Right kidney (tissue), 9 donors: ENCODE data around the gene MIR17HG.
"Not testable (repeated sequence)": the region's sequence is repeated elsewhere in the genome, so short reads cannot be mapped to it uniquely, and the experiment has no call there.

Experiments
- DNase-seq: peaks from one replicate; pipeline ENCODE4 v3.0.0-alpha.2; 2016
- long read RNA-seq, 8 donors: transcript quantifications; one replicate each; lab custom pipeline, GENCODE V29; 2026

MIR17HG gene
- long read RNA-seq, donor 1: 0 reads
- long read RNA-seq, donor 2: 0 reads
- long read RNA-seq, donor 3: 0 reads
- long read RNA-seq, donor 4: 0 reads
- long read RNA-seq, donor 5: 0 reads
- long read RNA-seq, donor 6: 0 reads
- long read RNA-seq, donor 7, partial matches to known transcripts: 5 of 5 reads
- long read RNA-seq, donor 7, other reads (novel, unspliced or antisense): 0 of 5 reads
- long read RNA-seq, donor 8: 0 reads

DNA sequence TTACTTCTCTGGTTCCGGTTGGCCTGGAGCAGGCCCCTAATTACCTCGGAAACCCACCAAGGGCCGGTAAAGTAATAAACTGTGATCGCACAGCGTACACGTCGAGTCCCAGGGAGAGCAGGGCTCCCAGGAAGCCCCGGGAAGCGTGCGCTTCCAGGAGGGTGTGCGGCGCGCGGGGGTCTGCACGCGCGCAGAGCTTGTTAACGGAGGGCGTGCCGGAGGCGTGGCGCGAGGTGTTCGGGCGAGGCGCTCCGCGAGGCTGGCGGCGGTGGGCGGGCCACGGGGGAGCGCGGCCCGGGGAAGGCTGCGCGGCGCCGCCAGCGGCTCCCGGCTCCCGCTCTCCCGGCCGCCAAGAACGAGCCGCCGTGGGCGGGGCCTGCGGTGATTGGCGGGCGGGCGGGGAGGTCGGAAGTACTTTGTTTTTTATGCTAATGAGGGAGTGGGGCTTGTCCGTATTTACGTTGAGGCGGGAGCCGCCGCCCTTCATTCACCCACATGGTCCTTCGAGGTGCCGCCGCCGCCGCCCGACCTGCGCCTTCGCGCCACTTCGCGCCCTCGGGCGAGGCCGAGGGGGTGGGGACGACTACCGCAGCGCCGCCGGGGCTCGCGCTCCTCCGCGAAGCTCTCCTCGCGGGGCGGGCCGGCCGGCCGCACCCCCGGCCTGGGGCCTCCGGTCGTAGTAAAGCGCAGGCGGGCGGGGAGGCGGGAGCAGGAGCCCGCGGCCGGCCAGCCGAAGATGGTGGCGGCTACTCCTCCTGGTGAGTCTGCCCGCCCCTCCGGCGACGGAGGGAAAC is at the start of gene MIR17HG:
Gene MIR17HG (plus strand): TSS at position 486 of the 794 bp plus-strand sequence.
- DNase-seq: peak; percentile 87

DNA sequence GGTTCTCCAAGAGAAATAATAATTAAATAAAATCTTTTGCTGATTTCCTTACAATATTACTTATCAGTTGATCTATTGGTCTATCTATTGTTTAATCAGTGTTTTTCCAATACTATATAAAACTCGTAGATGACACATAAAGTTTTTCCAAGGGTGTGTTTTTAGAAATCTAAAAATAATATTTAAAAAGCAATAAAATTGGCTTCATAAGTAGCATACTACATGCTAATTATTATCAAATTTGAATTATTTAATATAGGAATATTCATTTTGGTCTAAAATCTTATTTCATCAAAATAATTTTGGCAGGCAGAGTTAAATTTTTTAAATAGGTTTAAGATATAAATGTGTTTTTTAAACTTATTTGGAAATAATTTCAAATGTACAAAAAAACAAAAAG is 49.4 kb upstream of the MIR17HG start:
- no peak for DNase-seq

DNA sequence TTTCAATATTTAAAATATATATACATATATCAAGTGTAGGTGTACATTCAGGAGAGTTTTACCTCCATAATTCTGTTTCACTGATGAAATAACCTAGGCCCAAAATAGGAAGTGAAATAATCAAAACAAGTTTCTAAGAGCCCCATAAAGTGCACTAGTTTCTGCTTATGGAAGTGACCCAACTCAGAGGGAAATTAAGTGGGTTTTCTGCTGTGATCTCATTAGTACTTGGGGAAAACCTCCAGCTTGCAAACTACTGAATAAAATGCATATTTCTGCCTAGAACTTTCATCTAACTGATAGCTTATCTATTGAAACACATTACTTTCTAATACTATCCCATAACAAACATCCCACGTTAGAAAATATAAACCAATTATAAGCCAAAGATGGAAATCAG is 45.4 kb upstream of the MIR17HG start:
- no peak for DNase-seq

DNA sequence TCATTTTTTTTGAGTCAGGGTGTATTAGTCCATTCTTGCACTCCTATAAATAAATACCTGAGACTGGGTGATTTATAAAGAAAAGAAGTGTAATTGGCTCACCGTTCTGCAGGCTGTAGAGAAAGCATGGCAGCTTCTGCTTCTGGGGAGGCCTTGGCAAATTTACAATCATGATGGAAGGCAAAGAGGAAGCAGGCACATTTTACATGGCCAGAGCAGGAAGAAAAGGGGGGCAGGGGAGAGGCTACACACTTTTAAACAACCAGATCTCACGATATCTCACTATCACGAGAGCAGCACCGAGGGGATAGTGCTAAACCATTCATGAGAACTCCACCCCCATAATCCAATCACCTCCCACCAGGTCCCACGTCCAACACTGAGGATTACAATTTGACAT is 44.5 kb upstream of the MIR17HG start:
- no peak for DNase-seq

DNA sequence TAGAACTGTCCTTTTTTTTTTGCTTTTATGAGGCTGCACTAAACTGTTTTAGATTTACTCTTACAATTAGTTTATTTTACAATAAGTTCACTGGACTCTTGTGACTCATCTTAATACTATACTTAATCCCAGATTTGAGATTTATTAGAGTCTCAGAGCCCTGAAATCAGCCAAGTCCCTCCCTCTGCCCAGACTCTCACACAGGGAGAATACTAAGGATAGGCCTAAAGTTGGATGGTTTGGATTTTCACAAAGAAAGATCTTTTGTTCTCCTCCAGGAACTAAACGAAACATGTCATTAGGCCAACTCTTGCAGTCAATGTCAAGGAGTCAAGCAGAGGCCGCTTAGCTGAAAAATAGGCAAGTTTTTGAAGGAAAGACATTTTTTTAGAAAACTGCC is 42.7 kb upstream of the MIR17HG start:
- DNase-seq: no peak

DNA sequence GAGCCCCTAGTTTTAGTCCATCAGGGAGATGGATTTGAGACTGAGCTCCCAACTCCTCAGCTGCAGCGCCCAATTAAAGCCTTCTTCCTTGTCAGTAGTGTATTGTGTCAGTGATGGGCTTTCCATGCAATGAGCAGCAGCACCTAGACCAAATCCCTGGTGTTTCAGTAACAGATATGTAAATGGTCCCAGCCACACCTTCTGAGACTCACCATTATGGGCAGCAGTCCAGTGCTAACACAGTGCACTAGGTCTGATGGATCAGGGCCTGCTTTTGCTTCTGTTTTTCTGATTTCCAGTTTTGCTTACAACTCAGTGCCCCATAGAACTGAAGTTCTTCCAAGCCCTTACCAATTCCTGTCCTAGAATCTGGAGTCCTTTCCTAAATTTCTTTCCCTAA is 41.8 kb upstream of the MIR17HG start:
- no peak for DNase-seq

DNA sequence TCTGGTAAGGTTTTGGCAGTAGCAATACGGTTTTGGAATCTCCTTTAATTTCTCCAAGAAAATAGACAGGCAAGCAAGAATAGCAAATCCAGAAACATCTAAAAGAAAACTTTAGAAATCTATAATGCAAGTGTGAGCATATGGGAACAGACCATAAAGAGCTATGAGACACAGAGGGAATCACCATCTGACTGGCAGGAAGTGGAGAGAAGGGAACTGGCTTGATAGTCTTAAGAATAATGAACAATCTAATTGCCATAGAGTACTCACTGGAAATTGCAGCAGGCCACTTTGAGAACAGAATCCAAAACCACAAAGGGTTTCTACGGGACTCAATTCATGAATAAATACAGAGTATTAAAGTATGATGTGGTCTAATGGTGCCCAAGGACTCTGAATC is 39.6 kb upstream of the MIR17HG start:
- no peak for DNase-seq

DNA sequence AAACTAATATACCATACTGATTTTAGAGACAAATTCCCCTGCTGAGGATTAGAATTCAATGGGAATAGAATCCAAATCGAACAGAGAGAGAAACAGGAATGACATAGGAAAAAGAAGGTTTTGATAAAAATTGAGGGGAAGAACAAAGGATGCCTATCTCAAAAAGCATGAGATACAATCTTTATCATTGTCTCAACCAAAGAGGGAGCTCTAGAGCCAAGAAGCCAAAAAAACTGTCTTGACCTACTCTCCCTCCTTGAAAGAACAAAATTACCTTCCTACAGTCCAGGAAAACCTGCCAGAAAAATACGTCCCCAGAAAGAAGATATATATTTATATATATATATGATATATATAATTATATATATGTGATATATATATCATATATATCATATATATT is 39.2 kb upstream of the MIR17HG start:
- no peak for DNase-seq

DNA sequence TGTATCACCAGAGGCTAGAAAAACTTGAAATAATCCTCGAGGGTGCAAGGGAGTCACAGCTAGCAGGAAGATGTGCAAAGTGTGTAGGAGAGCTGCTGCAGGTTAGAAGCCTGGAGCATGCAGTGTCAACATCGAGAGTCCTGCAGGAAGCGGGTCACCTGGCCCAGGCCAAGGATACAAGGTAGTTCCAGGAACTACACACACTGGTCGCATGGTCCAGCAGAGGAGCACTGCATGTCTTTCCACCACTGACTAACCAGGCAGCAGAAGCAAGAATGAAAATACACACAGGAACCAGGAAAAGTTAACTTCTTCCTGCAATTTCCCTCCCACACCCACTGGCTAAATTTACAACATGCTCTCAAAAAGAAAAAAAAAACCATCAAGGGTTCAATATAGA is 36.0 kb upstream of the MIR17HG start:
- no peak for DNase-seq

DNA sequence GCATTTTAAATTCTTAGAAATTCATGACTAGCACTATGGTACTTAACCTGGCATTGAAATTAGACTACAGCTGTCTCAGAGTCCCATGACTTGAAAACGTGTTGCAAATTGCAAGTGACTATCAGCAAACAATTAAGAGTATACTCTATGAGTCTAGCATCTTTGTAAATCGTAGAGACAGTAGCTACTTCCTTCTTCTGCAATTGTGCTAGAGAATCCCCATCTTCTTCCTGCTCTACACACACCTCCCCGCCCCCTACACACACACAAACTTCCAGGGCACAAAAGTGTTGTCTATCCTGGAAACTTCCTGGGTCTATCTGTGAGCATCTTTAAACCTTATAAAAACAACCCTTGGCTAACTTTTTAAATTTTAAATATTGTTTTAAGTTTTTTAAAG is 35.2 kb upstream of the MIR17HG start:
- no peak for DNase-seq

DNA sequence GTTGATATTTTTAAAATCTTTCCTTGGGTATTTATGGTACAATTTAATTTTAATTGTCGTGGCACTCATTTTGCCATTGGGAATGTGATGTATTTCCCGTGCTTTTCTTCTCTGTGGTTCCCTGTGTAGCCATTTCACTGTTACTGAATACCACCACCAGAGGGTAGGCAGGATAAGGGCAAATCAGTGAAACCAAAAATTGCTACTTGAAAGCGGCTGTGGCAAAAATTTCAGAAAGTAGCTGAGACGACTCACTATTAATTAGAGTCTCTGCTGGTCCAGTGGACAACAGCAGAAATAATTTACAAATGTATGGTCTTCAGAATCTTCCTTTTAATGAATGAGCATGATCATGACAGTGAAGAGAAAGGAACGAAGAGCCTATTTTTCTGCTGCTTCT is 34.4 kb upstream of the MIR17HG start:
- DNase-seq: no peak

DNA sequence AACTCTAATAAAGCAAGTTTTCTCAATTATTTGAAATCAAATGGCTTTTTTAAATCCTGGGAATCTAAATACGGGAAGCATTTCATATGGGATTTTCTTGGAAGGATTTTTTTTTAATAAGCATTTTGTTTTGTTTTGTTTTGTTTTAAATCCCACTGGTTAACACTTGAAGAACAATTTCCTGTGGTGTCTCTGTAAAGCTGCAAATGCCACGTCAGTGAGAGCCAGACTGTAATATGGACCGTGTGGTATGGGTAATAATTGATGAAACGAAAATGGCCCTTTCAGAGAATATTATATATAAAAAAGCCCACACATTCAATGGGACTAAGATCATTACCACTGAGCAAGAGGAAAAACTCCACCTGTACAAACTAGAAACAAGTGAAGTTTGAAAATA is 33.9 kb upstream of the MIR17HG start:
- no peak for DNase-seq

DNA sequence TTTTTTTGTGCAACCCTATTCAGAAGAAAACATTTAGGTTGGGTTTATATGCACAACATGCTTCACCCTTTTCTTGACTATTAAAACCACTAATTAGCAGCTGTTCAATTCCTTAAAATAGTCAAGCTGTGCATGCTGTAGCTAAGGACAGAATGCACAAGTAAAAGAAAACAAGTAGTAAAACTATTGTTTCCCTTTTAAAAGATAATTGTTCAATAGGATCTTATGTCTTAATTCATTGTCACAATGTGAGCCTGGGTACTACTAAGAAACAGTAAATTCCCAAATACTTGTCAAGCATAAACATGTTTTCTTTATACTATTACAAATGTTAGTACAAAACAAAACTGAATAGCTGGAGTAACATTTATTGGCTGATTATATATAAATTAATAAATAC is 32.6 kb upstream of the MIR17HG start:
- DNase-seq: no peak

DNA sequence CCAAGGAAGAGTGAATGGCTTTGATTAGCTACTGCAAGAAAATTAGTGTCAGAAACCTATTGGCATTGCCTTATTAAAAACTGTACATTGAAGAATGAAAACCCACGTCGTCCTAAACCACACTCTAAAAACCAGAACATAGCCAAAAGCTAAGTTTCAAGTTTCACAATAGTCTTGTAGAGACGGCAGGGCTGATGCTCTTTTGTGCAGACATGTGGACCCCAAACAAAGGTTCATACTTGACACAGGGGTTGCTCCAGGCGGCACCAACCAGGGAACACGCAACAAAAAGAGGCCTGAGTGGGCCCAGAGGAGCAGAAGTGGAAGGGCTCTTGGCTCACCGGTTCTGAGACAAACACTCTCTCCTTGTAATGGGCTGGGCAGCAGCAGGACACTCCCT is 28.6 kb upstream of the MIR17HG start:
- no peak for DNase-seq

DNA sequence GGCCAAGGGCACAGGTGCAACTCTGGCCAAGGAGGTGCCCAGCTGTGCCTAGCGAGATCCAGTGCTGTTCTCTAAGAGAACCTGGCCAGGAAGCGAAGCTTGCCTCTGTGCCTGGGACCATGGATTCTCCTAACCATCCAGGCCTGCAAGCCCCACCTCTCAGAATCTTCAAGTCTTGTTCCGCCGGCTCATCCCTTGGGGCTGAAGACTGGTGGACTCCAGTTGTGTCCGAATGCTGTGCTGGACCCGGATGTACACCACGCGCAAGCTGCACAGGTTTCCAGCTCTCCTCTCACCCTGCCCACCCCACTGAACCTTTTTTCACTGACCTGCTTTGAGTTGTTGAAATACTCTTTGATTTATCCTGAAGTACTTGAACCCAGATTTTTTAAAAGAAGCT is 27.5 kb upstream of the MIR17HG start:
- no peak for DNase-seq

DNA sequence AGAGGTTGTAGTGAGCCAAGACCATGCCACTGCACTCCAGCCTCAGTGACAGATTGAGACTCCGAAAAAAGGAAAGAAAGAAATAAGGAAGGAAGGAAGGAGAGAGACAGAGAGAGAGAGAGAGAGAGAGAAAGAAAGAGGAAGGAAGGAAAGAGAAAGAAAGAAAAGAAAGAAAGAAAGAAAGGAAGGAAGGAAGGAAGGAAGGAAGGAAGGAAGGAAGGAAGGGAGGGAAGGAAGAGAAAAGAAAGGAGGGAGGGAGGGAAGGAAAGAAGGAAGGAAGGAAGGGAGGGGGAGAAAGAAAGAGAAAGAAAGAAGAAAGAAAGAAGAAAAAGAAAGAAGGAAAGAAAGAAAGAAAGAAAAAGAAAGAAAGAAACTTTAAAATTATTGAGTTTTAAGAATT is 26.5 kb upstream of the MIR17HG start:
- not testable (repeated sequence) for DNase-seq

DNA sequence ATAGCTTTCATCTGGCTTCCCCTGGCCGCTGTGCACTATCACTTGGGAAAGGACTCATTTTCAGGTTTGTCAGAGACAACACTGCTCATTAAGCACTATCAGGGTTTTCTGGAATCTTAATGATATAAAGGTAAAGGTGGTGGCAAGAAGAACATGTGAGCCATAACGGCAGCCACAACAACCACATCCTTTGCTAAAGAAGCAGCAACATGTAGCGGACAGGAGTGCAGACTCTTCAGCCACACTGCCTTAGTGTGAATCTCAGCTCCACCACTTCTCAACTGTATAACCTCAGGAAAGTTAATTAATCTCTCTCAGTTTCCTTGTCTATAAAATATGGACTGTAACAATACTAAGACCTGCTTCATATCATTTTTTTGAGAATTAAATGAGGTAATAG is 24.1 kb upstream of the MIR17HG start:
- no peak for DNase-seq

DNA sequence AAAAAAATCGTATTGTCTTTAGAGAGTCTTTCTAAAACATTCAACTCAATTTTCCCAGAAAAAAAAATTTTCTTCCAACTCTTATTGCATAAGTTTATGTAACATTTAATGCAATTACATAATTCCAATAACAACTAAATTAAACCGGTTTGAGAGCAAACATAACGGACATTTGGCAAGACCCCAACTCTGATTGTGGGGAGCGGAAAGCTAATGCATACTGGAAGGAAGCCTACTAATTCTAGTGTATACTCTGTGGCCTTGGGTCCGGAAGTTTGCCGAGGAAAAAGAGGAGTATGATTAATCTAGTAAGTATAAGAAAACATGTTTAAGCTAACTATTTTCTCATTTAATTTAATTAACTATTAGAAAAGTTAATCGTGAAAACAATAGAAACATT is 21.3 kb upstream of the MIR17HG start:
- no peak for DNase-seq

DNA sequence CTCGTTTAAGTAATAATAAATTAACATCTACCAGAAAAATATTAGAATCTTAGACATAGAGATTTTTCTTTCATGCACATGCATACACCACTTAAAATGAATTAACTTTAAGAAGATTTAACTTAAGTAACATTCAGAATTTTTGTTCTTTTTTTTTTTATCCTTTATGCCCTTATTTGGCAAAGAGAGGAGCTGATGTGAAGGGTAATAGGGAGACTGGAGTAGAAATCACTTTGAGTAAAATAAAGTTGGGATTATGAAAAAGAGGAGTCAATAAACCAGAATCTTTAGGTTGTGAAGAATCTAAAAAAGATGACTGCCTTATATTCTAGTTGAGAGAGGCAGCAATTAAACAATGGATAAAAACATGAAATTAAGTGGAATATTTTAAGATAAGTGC is 18.8 kb upstream of the MIR17HG start:
- DNase-seq: no peak

DNA sequence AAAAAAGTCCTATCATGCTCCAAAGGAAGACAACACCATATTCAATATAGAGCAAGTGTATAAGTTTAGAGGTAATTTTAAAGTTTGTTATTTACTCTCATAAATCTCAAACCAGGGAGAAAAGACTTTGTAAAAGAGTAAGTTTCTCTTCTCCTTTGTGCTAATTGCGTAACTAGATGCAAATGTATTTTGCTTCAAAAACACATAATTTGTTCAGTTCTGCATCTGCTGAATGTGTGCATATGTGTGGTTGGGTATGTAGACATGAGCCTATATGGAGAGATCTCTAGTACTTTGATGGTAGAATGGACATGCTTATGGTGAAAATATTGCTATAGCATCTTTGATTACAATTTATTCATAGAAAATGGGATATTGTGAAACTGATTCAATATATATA is 17.8 kb upstream of the MIR17HG start:
- DNase-seq: no peak

DNA sequence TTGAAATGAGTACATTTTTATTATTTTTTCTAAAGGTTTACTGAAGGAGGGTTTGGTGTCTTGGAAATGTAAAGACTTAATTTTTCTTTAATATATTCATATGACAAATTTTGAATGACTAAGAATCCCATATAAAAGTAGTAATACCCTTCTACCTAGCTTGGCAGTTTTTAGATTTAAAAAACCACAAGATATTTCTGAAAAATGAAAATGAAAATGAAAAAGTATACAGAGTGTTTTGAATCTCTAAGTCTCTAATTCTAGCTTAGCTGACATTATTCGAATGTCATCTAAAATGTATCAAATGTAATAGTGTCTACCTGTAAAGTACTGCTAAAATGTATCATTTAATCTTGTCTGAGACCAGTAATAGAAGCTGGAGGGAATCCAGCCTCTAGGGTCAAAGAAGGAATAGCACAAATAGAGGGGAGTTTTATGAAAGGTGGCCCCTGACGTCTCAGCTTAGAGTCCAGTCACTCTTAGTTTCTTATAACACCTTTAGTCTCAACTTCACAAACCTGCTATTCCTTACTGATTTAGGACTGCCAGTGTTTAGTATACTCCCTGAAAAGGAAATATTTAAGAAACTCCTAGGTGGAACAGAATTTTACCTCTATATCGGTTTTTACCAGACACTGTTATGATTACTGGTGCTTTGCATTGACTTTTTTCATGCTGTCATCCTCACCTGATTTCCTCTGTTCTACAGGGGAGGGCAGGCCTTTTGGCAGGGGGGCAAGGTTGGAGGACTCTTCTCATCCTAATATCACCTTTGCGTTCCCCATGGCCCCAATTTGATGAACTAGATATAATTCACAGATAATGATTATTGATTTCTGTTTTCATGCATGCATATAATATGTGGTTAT is 16.2 kb upstream of the MIR17HG start:
- no peak for DNase-seq

DNA sequence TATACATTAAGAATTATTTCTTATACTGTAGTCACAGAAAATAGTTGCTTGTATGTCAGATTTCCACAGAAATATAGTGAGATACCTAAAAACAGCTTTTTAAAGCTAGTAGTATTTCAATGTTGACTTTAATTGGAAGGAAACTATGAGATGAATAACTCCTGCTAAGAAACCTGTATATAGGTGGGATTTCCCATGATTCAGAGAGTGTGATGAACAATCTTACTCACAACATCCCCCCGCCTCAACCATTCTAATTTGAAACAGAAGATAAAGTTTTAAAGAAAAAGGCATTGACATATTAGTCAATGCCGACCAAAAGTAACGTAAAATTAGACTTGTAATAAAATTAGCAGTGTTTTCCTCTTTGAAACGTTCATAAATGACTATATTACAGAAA is 1.4 kb upstream of the MIR17HG start:
- DNase-seq: no peak

DNA sequence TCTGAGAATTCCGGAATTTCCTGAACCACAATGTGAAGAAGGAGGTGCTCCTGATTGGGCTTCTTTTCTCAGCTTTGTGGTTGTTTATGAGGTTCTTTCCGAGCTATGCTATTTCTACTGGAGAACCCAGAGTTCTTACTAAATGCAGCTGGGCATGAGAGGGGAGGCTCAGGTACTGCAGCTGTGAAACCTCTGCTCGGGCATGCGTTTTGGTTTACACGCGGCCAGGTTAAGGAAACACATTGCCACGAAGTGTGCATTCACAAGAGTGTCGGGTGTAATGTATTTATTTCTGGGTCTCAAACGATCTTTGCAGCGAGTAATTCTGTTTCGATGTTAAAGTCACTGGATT is 661 bp upstream of the MIR17HG start:
- no peak for DNase-seq
